Naive thymus-derived CD8-positive, alpha-beta T cell (primary cell): ENCODE data around the gene TPM4. TPM values are rescaled to one million over a fixed set of nuclear protein-coding genes. Genes with fewer than 3 reads are reported as not detected.

ENCODE experiments used
- ATAC-seq, 2 donors: fragments of 150-1000 bp; cut with Tn5 transposase in 1 of 2; sonication (Bioruptor Pico), chemical (Tn5 transposase) in 1 of 2; 1 replicate in 1 of 2; 2 replicates in 1 of 2; pipeline ENCODE4 v1.10.0; 2021; ENCODE audit warnings: mild to moderate bottlenecking in 2 of 2, moderate library complexity in 2 of 2
- POLR2A ChIA-PET: fragments of 350-600 bp; sonication (Branson Sonifier 250); formaldehyde crosslinking; loops from one replicate; lab custom pipeline; 2021; ENCODE audit warnings: antibody characterized with exemption; lab: Charles Lee
- DNase-seq, 10 donors: peaks; one replicate each; pipeline versions ENCODE4 v3.0.0 to v3.0.0-alpha.2; 2020 to 2022
- H3K27ac Mint-ChIP-seq, 10 donors: one replicate each; pipeline ENCODE4 v1.8.0; 2020 to 2022; ENCODE audit warnings: mild to moderate bottlenecking in 10 of 10, mixed read lengths in 10 of 10, moderate library complexity in 4 of 10, inconsistent platforms in 1 of 10
- H3K27me3 Mint-ChIP-seq, 5 donors: one replicate each; pipeline ENCODE4 v1.8.0; 2021 to 2022; ENCODE audit warnings: mixed read lengths in 5 of 5
- H3K36me3 Mint-ChIP-seq, 3 donors: one replicate each; pipeline ENCODE4 v1.8.0; 2020 to 2022; ENCODE audit warnings: mixed read lengths in 3 of 3, mild to moderate bottlenecking in 2 of 3, inconsistent platforms in 1 of 3
- H3K4me1 Mint-ChIP-seq, 4 donors: one replicate each; pipeline ENCODE4 v1.8.0; 2021 to 2022; ENCODE audit warnings: mixed read lengths in 4 of 4
- H3K4me3 Mint-ChIP-seq, 10 donors: one replicate each; pipeline ENCODE4 v1.8.0; 2020 to 2022; ENCODE audit warnings: mild to moderate bottlenecking in 10 of 10, mixed read lengths in 10 of 10, moderate library complexity in 6 of 10, inconsistent platforms in 1 of 10
- H3K9me3 Mint-ChIP-seq, 9 donors: one replicate each; pipeline ENCODE4 v1.8.0; 2020 to 2022; ENCODE audit warnings: mixed read lengths in 9 of 9, mild to moderate bottlenecking in 3 of 9, inconsistent platforms in 1 of 9, moderate library complexity in 1 of 9
- polyA plus RNA-seq, 3 donors: library from polyadenylated mRNA; unstranded; fragments of 300-500 nt; fragmentation: Illumina TruSeq; gene quantifications; one replicate each; pipeline ENCODE4 v1.2.3, GENCODE V29; 2021
- total RNA-seq, 8 experiments: library from RNA in 2 of 8; stranded (reverse) in 2 of 8; gene quantifications; one replicate each; pipeline ENCODE4 v1.2.3 and lab custom pipeline; 2021 to 2026

TPM4 gene
- total and polyA plus RNA-seq, 5 experiments from 2014 or later = 27.4 to 60.4 (median 30.8) TPM

DNA sequence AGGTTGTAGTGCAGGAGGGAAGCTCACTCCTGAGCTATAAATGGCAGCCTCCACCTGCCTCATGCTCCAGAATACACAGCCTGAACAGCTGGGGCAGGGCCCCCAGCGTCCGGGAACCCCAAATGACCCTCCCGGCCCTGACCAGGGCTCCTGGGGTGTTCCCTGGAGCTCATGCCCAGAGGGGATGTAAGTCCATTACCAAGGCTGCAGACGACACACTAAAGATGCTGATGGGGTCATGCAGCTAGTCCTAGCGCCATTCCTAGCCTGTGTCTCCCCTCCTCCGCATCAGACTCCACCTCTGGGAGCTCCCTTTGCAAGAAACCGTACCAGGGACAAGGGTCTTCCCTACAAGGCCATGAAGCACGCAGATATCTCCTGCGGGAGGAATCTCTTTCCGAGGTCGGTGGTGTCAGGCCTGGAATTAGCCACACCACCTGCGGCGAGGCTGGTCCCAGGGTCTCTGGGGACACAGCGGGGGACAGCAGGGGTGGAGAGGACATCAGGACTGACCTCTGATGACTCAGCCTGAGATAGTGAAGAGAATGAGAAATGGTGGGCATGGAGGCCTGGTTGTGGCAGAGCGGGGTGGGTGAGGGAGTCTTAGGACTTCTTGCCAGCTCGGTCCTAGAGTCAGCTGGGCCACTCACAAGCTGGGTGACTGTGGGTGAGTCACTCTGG, 11.9 kb upstream of the TPM4 start:
- Mint-ChIP-seq H3K27me3 (no peaks in the 10 kb centered on the region), H3K36me3 (no peaks in the 10 kb centered on the region), H3K27ac (no peak overlapping the region), H3K9me3 (no peaks in the 10 kb centered on the region), H3K4me3 (no peak overlapping the region), H3K4me1 (peaks cover 15 to 29% (median 21%) of the 10 kb centered on the region in 4 donors)
- POLR2A ChIA-PET = interaction anchor here (1.1 to 3.2 kb wide), 3 partner anchors 13 to 48 kb away, joined by 4 to 12 read pairs (median 7); partner anchors contain the start of gene RAB8A
- ATAC-seq = no peak
- DNase-seq = no peak

DNA sequence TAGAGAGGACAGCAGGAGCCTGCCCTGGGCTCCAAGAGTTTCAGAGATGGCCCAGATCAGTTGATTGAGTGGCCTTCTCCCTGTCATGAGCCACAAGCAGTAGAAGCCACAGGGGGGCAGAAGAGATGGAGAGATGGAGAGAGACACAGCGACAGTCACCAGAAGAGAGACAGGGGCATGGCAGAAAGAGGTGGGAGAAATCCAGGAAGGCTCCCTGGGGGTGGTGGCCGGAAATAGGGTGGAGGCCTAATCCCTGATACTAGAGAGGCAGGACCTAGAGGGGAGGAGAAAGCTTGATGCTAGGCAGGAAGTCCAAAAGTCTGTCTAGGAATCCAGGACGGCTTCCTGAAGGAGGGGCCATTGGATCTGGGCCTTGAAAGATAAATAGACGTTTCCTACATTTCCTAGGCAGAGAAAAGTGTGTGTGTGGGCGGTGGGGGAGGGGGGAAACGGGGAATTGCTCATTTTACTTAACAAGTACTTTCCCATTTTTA, 9.6 kb upstream of the TPM4 start:
- H3K27ac Mint-ChIP-seq = peak overlapping the region in 7 of 10 donors; percentile 4 to 79 (median 48)
- DNase-seq = peak in 9 of 10 donors; percentile 20 to 73 (median 42)
- no peaks in the 10 kb centered on the region for H3K27me3 Mint-ChIP-seq
- POLR2A ChIA-PET = interaction anchor here (1.3 to 1.5 kb wide), 2 partner anchors 9 to 45 kb away, joined by 6 read pairs; partner anchors contain the start of genes RAB8A and TPM4
- ATAC-seq = no peak
- H3K9me3 Mint-ChIP-seq = no peaks in the 10 kb centered on the region
- H3K36me3 Mint-ChIP-seq = no peaks in the 10 kb centered on the region
- H3K4me1 Mint-ChIP-seq = peaks cover 17 to 27% (median 20%) of the 10 kb centered on the region in 4 donors
- peak overlapping the region in 3 of 10 donors; percentile 1 to 54 (median 52) for H3K4me3 Mint-ChIP-seq

DNA sequence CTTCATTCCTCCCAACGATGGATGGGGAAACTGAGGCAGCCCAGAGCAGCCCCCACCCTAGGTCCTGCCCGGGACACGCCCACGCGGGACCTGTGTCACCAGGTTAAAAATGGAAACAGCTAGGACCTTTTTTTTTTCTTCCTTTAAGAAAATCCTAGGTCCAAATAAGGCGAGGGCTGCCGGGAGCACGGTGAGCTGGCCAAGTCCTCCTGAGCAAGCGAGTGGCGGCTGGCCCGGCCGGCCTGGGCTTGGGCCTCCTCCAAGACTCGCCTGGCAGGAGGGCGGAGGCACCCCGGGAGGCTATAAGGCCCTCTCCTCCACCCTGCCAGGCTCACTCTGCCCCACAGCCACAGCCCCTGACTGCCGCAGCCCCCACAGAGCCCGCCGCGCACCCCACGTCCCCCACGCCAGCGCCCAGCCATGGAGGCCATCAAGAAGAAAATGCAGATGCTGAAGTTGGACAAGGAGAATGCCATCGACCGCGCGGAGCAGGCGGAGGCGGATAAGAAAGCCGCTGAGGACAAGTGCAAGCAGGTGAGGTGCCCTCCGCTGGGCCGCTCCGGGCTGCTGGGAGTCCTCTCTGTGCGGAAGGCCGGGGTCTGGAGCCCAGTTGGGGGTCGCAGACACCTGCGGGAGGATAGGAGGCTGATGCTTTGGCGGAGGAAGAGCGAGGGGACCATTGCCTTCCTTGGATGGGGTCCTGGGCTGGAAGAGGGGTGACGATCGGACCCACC, 8.9 kb upstream of the TPM4 start:
- no peak overlapping the region for H3K4me3 Mint-ChIP-seq
- H3K36me3 Mint-ChIP-seq = no peaks in the 10 kb centered on the region
- no peaks in the 10 kb centered on the region for H3K27me3 Mint-ChIP-seq
- H3K9me3 Mint-ChIP-seq = no peaks in the 10 kb centered on the region
- H3K27ac Mint-ChIP-seq = peak overlapping the region in 1 of 10 donors; percentile 48
- peaks cover 15 to 20% (median 16%) of the 10 kb centered on the region in 4 donors for H3K4me1 Mint-ChIP-seq
- POLR2A ChIA-PET = interaction anchor here (1.1 kb wide), 1 partner anchor 231 kb away, joined by 4 read pairs; no protein-coding TSS in a partner anchor
- DNase-seq = no peak
- ATAC-seq = no peak

DNA sequence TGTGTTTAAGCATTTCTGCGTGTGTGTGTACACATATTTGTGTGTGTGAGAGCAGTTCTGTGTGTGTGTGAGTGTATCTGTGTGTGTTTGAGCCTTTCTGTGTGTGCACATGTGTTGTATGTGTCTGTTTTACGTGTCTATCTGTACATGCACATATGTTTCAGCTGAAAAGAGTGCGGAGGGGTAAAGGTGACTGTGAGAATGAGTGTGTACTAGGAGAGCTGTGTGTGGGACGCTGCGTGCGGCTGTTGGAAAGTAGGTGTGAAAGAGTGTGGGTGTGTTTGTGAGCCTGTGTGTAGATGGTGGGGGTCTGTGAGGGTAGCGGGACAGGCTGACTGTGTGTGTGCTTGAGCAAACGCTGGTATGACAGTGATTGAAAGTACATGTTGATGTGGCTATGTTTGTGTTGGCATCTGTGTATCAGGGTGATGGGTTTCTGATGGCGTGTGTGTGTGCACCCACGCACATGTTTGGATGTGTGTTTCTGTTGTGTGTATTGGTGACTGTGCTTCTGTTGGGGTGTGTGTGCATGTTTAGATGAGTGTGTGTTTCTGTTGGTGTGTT, 7.5 kb upstream of the TPM4 start:
- no peak for DNase-seq
- ATAC-seq = no peak
- no peaks in the 10 kb centered on the region for H3K27me3 Mint-ChIP-seq
- H3K4me1 Mint-ChIP-seq = peaks cover 13 to 24% (median 18%) of the 10 kb centered on the region in 4 donors
- POLR2A ChIA-PET = no interaction called here
- H3K9me3 Mint-ChIP-seq = no peaks in the 10 kb centered on the region
- H3K27ac Mint-ChIP-seq = no peak overlapping the region
- no peaks in the 10 kb centered on the region for H3K36me3 Mint-ChIP-seq
- no peak overlapping the region for H3K4me3 Mint-ChIP-seq

DNA sequence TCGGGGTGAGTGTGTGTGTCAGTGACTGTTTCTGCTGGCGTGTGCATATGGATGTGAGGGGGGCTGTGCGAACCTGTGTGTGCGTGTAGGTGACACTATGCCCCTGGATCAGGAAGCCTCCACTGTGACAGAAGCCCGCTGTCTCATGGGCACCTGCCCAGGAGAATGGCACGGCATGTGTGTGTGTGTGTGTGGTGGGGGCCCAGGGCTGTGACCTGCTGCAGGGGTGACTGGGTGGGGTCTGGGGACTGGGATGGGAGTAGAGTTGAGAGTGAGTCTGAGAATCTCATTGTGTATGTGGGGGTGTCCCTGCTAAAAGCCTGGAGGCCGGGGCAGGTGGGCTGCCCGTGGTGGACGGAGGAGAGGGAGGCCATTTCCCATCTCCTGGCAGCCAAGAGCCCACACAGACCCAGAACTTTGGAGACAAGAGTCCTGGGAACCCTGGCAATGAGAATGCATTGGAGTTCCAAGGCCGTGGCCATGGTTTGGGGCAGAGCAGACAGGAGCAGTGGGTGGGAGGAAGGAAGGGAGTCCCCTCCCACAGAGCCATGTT, 6.4 kb upstream of the TPM4 start:
- DNase-seq (no peak), ATAC-seq (peak in 1 of 2 donors; percentile 10)
- no peaks in the 10 kb centered on the region for H3K27me3 Mint-ChIP-seq
- peaks cover 22 to 35% (median 27%) of the 10 kb centered on the region in 4 donors for H3K4me1 Mint-ChIP-seq
- H3K36me3 Mint-ChIP-seq = no peaks in the 10 kb centered on the region
- H3K9me3 Mint-ChIP-seq = no peaks in the 10 kb centered on the region
- peak overlapping the region in 4 of 10 donors; percentile 70 to 79 (median 78) for H3K4me3 Mint-ChIP-seq
- no peak overlapping the region for H3K27ac Mint-ChIP-seq
- POLR2A ChIA-PET = interaction anchor here (0.5 to 2.6 kb wide), 15 partner anchors 8 to 259 kb away, joined by 4 to 46 read pairs (median 8); partner anchors contain the start of genes FAM32A, KLF2 and RAB8A

DNA sequence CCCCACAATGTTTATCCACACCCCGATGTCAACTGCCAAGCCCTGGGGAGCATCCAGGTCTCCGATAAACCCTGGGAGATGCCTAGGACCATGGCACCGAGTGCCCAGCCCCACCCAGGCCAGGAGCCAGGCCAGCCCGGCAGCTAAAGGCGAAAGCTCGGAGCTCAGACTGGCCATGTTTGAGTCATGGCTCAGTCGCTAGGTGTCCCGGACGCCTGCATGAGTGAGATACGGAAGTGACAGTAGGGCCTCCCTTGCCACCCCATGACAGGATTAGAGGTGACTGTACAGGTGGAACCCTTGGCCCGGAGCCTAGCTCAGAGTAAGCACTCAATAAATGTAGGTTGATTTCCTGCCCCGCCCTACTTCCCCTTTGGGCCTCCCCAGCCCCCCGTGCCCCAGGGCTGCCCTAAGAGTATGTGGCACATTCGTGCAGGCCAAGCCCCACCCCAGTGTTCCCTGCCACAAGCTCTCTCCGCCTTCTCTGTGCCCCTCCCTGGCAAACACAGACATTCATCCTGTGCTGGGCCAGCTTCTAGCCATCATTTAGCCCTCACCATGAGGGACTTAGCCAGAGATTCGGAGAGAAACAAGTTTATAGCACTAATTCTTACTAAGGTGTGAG, 5.8 kb upstream of the TPM4 start:
- H3K4me1 Mint-ChIP-seq = peaks cover 25 to 41% (median 33%) of the 10 kb centered on the region in 4 donors

DNA sequence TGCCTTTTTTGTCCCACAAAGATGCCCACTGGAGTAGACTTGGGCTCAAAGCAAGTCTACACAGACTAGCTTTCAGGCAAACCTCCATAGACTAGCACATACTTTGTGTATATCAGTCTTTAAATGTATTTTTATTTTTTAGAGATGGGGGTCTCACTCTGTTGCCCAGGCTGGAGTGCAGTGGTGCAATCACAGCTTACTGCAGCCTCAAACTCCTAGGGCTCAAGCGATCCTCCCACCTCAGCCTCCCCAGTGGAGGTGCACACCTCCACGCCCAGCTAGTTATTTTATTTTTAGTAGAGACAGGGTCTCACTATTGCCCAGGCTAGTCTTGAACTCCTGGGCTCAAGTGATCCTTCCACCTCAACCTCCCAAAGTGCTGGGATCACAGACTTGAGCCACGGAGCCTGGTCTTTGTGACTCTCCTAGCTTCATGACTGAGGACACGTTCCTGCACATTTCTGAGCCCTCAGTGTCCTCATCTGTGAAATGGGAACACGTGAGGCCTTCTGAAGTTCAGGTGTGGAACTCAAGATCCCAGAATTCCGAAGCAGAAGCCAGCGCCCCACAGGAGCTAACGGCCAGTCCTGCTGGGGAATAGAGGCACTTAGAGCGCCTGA, 5.1 kb upstream of the TPM4 start:
- no peaks in the 10 kb centered on the region for H3K9me3 Mint-ChIP-seq
- no peak for DNase-seq
- H3K27me3 Mint-ChIP-seq = no peaks in the 10 kb centered on the region
- no peaks in the 10 kb centered on the region for H3K36me3 Mint-ChIP-seq
- POLR2A ChIA-PET = interaction anchor here (0.6 to 2.6 kb wide), 20 partner anchors 8 to 300 kb away, joined by 3 to 46 read pairs (median 6); partner anchors contain the start of genes FAM32A, HSH2D, KLF2 and RAB8A
- H3K4me3 Mint-ChIP-seq = peak overlapping the region in 3 of 10 donors; percentile 77 to 79 (median 78)
- peak in 1 of 2 donors; percentile 6 for ATAC-seq
- H3K27ac Mint-ChIP-seq = peak overlapping the region in 5 of 10 donors; percentile 46 to 81 (median 60)
- peaks cover 25 to 43% (median 38%) of the 10 kb centered on the region in 4 donors for H3K4me1 Mint-ChIP-seq

More for the DNA sequence above, 5.8 kb upstream of the TPM4 start:
- Mint-ChIP-seq H3K27me3 (no peaks in the 10 kb centered on the region), H3K36me3 (no peaks in the 10 kb centered on the region), H3K4me3 (peak overlapping the region in 4 of 10 donors; percentile 70 to 79 (median 78)), H3K9me3 (no peaks in the 10 kb centered on the region), H3K27ac (no peak overlapping the region)
- DNase-seq = peak; percentile 67 to 97 (median 86)
- peak; percentile 91 to 94 for ATAC-seq
- POLR2A ChIA-PET = interaction anchor here (0.5 to 2.6 kb wide), 21 partner anchors 8 to 301 kb away, joined by 3 to 46 read pairs (median 6); partner anchors contain the start of genes FAM32A, HSH2D, KLF2 and RAB8A

DNA sequence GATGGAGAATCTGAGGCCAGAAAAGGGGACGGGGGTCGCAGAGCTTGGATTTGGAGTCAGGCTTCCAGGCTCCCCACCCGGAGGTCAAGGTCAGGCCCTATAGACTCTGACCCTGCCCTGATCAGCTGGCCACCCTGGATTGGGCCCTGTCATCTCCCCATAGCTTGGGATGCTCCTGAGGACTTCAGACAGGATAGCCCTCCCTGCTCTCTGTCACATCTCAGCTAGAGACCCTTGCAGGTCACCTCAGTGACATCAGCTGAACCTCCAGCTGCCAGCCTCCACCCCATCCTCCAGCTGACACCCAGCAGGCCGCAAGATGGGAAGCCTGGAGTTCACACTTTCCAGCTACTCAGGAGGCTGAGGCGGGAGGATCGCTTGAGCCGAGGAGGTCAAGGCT, 2.8 kb upstream of the TPM4 start:
- DNase-seq (no peak), ATAC-seq (no peak)
- H3K4me3 Mint-ChIP-seq = peak overlapping the region in 7 of 10 donors; percentile 53 to 88 (median 81)
- peaks cover 27 to 50% (median 43%) of the 10 kb centered on the region in 4 donors for H3K4me1 Mint-ChIP-seq
- no peaks in the 10 kb centered on the region for H3K9me3 Mint-ChIP-seq
- H3K27ac Mint-ChIP-seq = peak overlapping the region; percentile 85 to 97 (median 94)
- POLR2A ChIA-PET = interaction anchor here (0.7 to 5.6 kb wide), 8 partner anchors 12 to 310 kb away, joined by 3 to 61 read pairs (median 6); no protein-coding TSS in a partner anchor
- H3K27me3 Mint-ChIP-seq = no peaks in the 10 kb centered on the region
- no peaks in the 10 kb centered on the region for H3K36me3 Mint-ChIP-seq

DNA sequence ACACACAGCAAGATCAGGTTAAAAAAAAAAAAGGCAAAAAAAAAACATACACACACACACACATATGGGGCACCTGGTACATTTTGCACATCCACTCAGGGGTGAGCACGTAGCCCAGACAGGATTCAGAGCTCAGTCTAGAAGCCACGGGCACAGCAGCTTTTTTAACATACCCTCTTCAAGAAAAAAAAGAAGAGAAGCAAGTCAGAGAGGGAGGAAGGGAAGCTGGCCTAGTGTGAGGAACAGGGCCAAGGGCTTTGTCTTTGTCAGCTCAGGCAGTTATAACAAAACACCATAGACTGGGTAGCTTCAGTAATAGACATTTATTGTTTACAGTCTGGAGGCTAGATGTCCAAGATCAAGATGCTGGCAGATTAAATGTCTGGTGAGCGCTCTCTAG, 2.3 kb upstream of the TPM4 start:
- H3K27ac Mint-ChIP-seq = peak overlapping the region; percentile 85 to 97 (median 94)
- H3K4me3 Mint-ChIP-seq = peak overlapping the region; percentile 31 to 88 (median 74)
- POLR2A ChIA-PET = interaction anchor here (0.6 to 5.6 kb wide), 9 partner anchors 12 to 1397 kb away, joined by 3 to 61 read pairs (median 6); partner anchors contain the start of gene SLC27A1
- no peaks in the 10 kb centered on the region for H3K27me3 Mint-ChIP-seq
- DNase-seq (peak in 6 of 10 donors; percentile 32 to 59 (median 46)), ATAC-seq (peak in 1 of 2 donors; percentile 7)
- H3K36me3 Mint-ChIP-seq = no peaks in the 10 kb centered on the region
- peaks cover 31 to 55% (median 48%) of the 10 kb centered on the region in 4 donors for H3K4me1 Mint-ChIP-seq
- peaks cover 0 to 2% (median 0%) of the 10 kb centered on the region in 9 donors for H3K9me3 Mint-ChIP-seq

DNA sequence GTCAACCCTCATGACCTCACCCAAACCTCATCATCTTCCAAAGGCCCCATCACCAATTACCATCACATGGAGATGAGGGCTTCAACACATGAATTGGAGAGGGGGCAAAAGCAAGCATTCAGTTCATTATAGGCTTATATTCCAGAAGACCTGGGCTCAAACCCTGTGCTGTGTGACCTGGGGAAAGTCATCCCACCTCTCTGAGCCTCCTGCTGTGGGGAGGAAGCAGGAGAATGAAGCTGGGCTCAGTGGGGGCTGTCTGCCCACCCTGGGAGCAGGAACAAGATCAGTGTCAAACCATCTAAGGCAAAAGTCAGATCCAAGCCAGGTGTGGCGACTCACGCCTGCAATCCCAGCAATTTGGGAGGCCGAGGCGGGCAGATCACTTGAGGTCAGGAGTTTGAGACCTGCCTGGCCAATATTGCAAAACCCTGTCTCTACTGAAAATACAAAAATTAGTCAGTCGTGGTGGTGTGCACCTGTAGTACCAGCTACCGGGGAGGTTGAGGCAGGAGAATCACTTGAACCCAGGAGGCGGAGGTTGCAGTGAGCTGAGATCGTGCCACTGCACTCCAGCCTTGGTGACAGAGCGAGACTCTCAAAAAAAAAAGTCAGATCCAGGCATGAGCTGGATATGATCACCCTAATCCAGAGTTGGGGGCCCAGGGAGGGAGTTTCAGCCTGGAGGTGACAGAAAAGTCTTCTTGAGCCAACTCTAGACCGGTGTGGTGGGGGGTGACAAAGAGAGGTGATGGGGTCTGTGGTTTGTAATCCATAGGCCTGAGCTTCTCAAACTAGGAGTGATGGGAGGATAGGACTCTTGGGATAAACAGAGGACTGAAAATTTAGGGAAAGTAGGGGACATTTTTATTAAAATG, 1.6 kb upstream of the TPM4 start:
- H3K4me1 Mint-ChIP-seq = peaks cover 36 to 62% (median 55%) of the 10 kb centered on the region in 4 donors
- peak overlapping the region; percentile 78 to 89 (median 84) for H3K4me3 Mint-ChIP-seq
- peak overlapping the region; percentile 85 to 97 (median 94) for H3K27ac Mint-ChIP-seq
- H3K27me3 Mint-ChIP-seq = no peaks in the 10 kb centered on the region
- ATAC-seq (no peak), DNase-seq (no peak)
- H3K36me3 Mint-ChIP-seq = no peaks in the 10 kb centered on the region
- peaks cover 0 to 4% (median 0%) of the 10 kb centered on the region in 9 donors for H3K9me3 Mint-ChIP-seq
- POLR2A ChIA-PET = interaction anchor here (0.6 to 5.6 kb wide), 8 partner anchors 11 to 1396 kb away, joined by 3 to 61 read pairs (median 4); partner anchors contain the start of genes RAB8A and SLC27A1
